ENCODE results near the gene HSPA9.

DNA sequence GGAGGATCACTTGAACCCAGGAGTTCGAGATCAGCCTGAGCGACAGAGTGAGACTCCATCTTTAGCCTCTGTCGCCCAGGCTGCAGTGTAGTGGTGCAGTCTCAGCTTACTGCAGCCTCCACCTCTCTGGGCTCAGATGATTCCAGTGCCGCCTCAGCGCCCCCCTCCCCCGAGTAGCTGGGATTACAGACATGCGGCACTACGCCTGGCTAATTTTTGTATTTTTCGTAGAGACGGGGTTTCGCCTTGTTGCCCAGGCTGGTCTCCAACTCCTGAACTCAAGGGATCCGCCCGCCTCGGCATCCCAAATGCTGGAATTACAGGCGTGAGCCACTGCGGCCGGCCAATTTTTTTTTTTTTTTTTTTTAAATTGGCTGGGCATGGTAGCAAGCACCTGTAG is 2.3 kb upstream of the HSPA9 start:
- TF ChIP-seq, protein P1, sequence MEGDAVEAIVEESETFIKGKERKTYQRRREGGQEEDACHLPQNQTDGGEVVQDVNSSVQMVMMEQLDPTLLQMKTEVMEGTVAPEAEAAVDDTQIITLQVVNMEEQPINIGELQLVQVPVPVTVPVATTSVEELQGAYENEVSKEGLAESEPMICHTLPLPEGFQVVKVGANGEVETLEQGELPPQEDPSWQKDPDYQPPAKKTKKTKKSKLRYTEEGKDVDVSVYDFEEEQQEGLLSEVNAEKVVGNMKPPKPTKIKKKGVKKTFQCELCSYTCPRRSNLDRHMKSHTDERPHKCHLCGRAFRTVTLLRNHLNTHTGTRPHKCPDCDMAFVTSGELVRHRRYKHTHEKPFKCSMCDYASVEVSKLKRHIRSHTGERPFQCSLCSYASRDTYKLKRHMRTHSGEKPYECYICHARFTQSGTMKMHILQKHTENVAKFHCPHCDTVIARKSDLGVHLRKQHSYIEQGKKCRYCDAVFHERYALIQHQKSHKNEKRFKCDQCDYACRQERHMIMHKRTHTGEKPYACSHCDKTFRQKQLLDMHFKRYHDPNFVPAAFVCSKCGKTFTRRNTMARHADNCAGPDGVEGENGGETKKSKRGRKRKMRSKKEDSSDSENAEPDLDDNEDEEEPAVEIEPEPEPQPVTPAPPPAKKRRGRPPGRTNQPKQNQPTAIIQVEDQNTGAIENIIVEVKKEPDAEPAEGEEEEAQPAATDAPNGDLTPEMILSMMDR (IDR thresholded peaks at IDR 0.05; ENCODE audit: low read depth, low read length), result no peak
- TF ChIP-seq, protein P2, sequence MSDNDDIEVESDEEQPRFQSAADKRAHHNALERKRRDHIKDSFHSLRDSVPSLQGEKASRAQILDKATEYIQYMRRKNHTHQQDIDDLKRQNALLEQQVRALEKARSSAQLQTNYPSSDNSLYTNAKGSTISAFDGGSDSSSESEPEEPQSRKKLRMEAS (IDR thresholded peaks at IDR 0.05; ENCODE audit: low read depth, low read length), result no peak
- TF ChIP-seq POLR2A (IDR thresholded peaks at IDR 0.05; ENCODE audit: extremely low read depth, insufficient read length) (no peak), MYC (IDR thresholded peaks at IDR 0.05; ENCODE audit: low read depth, low read length) (no peak)
